BLaER1 (cell line): Measurements from ENCODE around the gene CYP17A1.

ENCODE experiments used
- H3K27ac ChIP-seq: shearing (Covaris generic); formaldehyde crosslinking; 2 replicates; pipeline ENCODE4 v1.8.1; 2022
- H3K27me3 ChIP-seq: shearing (Covaris generic); formaldehyde crosslinking; 2 replicates; pipeline ENCODE4 v1.8.1; 2022
- H3K36me3 ChIP-seq: shearing (Covaris generic); formaldehyde crosslinking; 2 replicates; pipeline ENCODE4 v1.8.1; 2022
- H3K4me1 ChIP-seq: shearing (Covaris generic); formaldehyde crosslinking; 2 replicates; pipeline ENCODE4 v1.8.1; 2022
- H3K4me2 ChIP-seq: shearing (Covaris generic); formaldehyde crosslinking; 2 replicates; pipeline ENCODE4 v1.8.1; 2022
- H3K4me3 ChIP-seq: shearing (Covaris generic); formaldehyde crosslinking; 2 replicates; pipeline ENCODE4 v1.8.1; 2022
- H3K9ac ChIP-seq: shearing (Covaris generic); formaldehyde crosslinking; 2 replicates; pipeline ENCODE4 v1.8.1; 2022
- H3K9me3 ChIP-seq: shearing (Covaris generic); formaldehyde crosslinking; 2 replicates; pipeline ENCODE4 v1.8.1; 2022
- H4K20me1 ChIP-seq: shearing (Covaris generic); formaldehyde crosslinking; 2 replicates; pipeline ENCODE4 v1.8.1; 2022
- Cebpa-rat ChIP-seq: shearing (Covaris generic); IDR thresholded peaks from 2 replicates; pipeline ENCODE4 v1.8.1; 2022

The CYP17A1 gene

GRCh38 chr10:102819054-102819453, 18.2 kb downstream of the CYP17A1 start:
- no peak overlapping the region for H3K9ac ChIP-seq

GRCh38 chr10:102817175-102817574, 20.0 kb downstream of the CYP17A1 start:
- Histone ChIP-seq H4K20me1 (no peaks in the 10 kb centered on the region), H3K4me2 (0 out of 2 replicates have a peak overlapping the region, but pooled peaks have one; percentile 89), H3K9me3 (no peaks in the 10 kb centered on the region), H3K36me3 (peaks cover 10% of the 10 kb centered on the region; the same call in 1 of the 2 replicates), H3K9ac (no peak overlapping the region), H3K27me3 (no peaks in the 10 kb centered on the region), H3K4me3 (no peak overlapping the region), H3K27ac (no peak overlapping the region), H3K4me1 (peaks cover 65% of the 10 kb centered on the region)
- no peak for TF ChIP-seq Cebpa-rat

More at GRCh38 chr10:102819054-102819453, 18.2 kb downstream of the CYP17A1 start:
- TF ChIP-seq Cebpa-rat = no peak
- Histone ChIP-seq H3K27ac (peak overlapping the region; percentile 14; the same call in 1 of the 2 replicates), H3K4me3 (no peak overlapping the region), H3K9me3 (no peaks in the 10 kb centered on the region), H3K4me1 (peaks cover 47% of the 10 kb centered on the region), H3K27me3 (no peaks in the 10 kb centered on the region), H4K20me1 (no peaks in the 10 kb centered on the region), H3K4me2 (peak overlapping the region; percentile 13), H3K36me3 (no peaks in the 10 kb centered on the region)

DNA sequence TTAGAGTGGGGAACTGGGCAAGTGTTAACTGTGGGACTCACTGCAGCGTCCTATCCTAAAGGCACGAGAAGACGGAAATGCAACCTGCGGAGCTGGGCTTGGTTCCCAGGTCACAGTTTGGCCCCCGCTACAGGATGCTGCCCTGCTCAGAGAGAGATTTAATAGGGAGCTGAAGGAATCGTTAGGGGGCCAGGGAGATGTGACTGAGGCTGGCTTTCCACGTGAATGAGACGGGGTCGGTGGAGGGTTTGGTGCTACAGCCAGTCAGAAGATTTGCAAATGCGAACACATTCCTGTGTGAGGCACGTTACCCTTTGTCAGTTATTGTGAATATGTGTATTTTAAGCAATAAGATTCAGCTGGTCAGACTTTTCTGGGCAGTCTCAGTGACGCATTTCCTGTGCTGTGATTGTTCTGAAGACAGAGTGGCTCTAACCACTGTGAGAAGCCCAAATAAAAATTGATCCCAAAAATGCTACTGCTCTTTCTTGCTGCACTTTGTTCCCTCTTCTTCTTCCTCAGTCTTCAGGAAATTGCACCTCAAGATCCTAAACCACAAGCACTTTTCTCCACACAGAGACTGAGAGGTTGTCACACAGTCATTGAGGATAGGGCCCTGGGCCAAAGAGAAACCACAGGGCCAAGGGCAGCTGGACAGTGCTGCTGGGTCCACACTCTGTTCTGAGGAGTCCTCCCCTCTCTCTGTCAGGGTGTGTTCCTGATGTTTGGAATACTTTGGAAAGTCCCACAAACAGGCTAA, 21.2 kb downstream of the CYP17A1 start:
- Histone ChIP-seq H3K4me1 (peaks cover 77% of the 10 kb centered on the region), H4K20me1 (no peaks in the 10 kb centered on the region), H3K9me3 (no peaks in the 10 kb centered on the region), H3K4me2 (peak overlapping the region; percentile 89), H3K36me3 (peaks cover 19% of the 10 kb centered on the region), H3K9ac (peak overlapping the region; percentile 75), H3K4me3 (no peak overlapping the region), H3K27me3 (no peaks in the 10 kb centered on the region), H3K27ac (peak overlapping the region; percentile 90)
- TF ChIP-seq Cebpa-rat = no peak

DNA sequence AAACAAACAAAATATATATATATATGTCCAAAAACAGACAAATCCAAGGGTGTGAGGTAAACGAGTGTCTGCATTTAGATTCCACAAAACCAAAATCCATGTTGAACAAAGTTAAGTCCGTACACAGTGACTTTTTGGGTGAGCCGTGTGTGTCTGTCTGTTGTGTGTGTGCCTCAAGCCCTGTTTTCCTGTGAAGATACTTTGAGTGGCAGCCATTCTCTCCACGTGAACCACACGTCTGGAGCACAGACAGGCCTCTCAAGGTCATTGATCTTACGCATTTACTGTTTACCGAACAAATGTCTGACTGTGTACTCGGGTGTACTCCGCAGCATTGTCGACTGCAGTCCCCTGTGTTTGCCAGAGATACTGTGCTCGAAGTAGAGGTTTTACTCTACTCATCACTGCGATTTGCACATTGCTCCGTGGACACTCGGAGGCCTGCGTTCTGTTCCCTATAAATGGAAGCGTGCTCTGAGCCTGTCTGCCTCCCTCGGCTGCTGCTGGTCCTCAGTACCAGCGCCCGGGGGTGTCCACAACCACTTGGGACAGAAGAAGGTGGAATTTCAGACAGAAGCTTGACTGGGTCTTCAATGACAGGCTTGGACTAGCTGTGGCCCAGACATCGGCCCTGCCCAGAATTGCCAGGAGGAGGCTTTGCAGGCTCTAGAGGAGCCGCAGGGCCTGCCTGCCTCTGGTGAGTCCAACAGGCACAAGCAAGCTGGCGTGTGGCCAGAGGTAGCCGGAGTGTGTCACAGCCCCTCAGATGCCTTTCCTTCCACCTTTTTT, 22.1 kb downstream of the CYP17A1 start:
- peak overlapping the region; percentile 89 for H3K4me2 ChIP-seq
- H3K4me3 ChIP-seq = no peak overlapping the region
- no peak for TF ChIP-seq Cebpa-rat
- no peaks in the 10 kb centered on the region for H3K9me3 ChIP-seq
- H4K20me1 ChIP-seq = no peaks in the 10 kb centered on the region
- H3K4me1 ChIP-seq = peaks cover 79% of the 10 kb centered on the region
- peak overlapping the region; percentile 75 for H3K9ac ChIP-seq
- H3K27me3 ChIP-seq = no peaks in the 10 kb centered on the region
- H3K36me3 ChIP-seq = peaks cover 22% of the 10 kb centered on the region
- peak overlapping the region; percentile 90 for H3K27ac ChIP-seq

DNA sequence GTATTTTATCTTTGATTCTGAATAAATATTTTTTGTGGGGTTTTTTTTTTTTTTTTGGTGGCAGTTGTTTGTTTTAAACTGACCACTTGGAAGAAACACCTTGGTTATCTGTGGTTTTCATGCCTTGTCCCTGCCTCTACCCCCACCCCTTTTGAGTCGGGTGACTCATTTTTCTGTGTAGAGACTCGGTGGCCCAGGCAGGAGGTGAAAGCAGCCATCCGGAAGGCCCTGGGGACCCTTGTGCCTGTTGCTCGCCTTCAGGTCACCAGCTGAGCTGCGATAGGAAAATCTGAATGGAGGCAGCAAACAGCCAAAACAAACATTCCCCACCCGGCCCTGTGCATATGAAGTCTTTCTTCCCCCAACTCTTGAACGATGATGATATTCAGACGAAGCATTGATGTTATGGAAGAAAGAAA, 22.8 kb downstream of the CYP17A1 start:
- Histone ChIP-seq H3K36me3 (peaks cover 28% of the 10 kb centered on the region), H3K9ac (peak overlapping the region; percentile 75), H4K20me1 (no peaks in the 10 kb centered on the region), H3K4me2 (peak overlapping the region; percentile 89), H3K27me3 (no peaks in the 10 kb centered on the region), H3K4me1 (peaks cover 80% of the 10 kb centered on the region), H3K27ac (peak overlapping the region; percentile 90), H3K9me3 (no peaks in the 10 kb centered on the region), H3K4me3 (no peak overlapping the region)
- no peak for TF ChIP-seq Cebpa-rat

- H4K20me1 ChIP-seq = no peaks in the 10 kb centered on the region
- H3K4me2 ChIP-seq = peak overlapping the region; percentile 89
- no peaks in the 10 kb centered on the region for H3K27me3 ChIP-seq
- no peak for TF ChIP-seq Cebpa-rat
- H3K9ac ChIP-seq = peak overlapping the region; percentile 75
- H3K27ac ChIP-seq = peak overlapping the region; percentile 90
- H3K9me3 ChIP-seq = no peaks in the 10 kb centered on the region
- H3K4me1 ChIP-seq = peaks cover 76% of the 10 kb centered on the region
- H3K36me3 ChIP-seq = peaks cover 29% of the 10 kb centered on the region
- H3K4me3 ChIP-seq = peak overlapping the region; percentile 50; the same call in 1 of the 2 replicates
These were observed 23.3 kb downstream of the CYP17A1 start for GRCh38 chr10:102813734-102814452.

DNA sequence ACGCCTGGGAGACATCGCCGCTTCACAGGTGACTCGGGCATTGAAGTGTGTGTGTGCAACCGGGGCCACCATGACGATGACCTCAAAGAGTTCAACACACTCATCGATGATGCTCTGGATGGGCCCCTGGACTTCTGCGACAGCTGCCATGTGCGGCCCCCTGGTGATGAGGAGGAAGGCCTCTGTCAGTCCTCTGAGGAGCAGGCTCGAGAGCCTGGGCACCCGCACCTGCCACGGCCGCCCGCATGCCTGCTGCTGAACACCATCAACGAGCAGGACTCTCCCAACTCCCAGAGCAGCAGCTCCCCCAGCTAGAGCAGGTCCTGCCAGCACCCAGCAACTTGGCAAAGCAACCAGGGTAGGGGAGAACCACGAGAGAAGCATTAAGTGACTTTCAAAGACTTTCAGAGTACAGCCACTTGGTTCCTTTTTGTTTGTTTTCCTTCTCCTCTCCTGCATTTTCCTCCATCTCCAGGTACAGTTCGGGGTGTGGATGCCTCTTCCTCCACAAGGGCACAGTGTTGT, 24.1 kb downstream of the CYP17A1 start:
- Histone ChIP-seq H3K27ac (peak overlapping the region; percentile 90), H3K4me1 (peaks cover 77% of the 10 kb centered on the region), H3K36me3 (peaks cover 29% of the 10 kb centered on the region), H4K20me1 (no peaks in the 10 kb centered on the region), H3K9ac (peak overlapping the region; percentile 75), H3K9me3 (no peaks in the 10 kb centered on the region), H3K27me3 (no peaks in the 10 kb centered on the region), H3K4me2 (peak overlapping the region; percentile 89), H3K4me3 (peak overlapping the region; percentile 50)
- no peak for TF ChIP-seq Cebpa-rat

DNA sequence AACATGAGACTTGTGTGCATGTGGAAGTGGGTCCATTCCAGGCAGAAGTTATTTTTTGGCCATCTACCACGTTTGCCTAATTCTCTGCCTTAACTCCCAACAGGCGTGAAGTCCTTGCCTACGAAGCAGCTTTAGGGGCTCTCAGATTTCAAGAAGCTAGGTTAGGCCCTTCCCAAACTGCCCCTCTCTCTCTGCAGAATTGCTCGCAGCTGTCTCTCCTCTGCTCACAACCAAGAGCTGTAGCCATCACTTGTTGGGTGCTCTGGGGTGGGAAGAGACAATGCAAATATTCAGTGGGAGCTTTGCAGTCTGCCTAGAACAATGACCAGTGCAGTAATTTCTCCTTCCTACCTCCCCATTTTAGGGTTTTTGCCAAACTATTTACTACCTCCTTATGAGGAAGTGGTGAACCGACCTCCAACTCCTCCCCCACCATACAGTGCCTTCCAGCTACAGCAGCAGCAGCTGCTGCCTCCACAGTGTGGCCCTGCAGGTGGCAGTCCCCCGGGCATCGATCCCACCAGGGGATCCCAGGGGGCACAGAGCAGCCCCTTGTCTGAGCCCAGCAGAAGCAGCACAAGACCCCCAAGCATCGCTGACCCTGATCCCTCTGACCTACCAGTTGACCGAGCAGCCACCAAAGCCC, 24.9 kb downstream of the CYP17A1 start:
- H3K4me2 ChIP-seq = peak overlapping the region; percentile 89
- H3K4me1 ChIP-seq = peaks cover 81% of the 10 kb centered on the region
- TF ChIP-seq Cebpa-rat = no peak
- peak overlapping the region; percentile 90 for H3K27ac ChIP-seq
- H4K20me1 ChIP-seq = no peaks in the 10 kb centered on the region
- H3K9me3 ChIP-seq = no peaks in the 10 kb centered on the region
- H3K36me3 ChIP-seq = peaks cover 29% of the 10 kb centered on the region
- H3K9ac ChIP-seq = peak overlapping the region; percentile 75
- H3K4me3 ChIP-seq = peak overlapping the region; percentile 50
- H3K27me3 ChIP-seq = no peaks in the 10 kb centered on the region

DNA sequence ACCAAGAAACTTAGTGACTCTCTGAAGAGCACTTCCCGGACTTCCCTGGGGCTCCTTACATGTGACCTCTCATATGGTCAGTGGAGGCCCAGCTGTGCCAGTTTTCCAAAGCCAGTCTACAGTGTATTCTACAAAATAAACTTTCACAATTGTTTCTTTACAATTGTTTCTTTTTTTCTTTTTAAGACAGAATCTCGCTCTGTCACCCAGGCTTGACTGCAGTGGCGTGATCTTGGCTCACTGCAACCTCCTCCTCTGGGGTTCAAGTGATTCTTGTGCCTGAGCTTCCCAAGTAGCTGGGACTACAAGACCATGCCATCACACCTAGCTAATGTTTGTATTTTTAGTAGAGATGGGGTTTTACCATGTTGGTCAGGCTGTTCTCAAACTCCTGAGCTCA, 25.9 kb downstream of the CYP17A1 start:
- no peaks in the 10 kb centered on the region for H3K27me3 ChIP-seq
- H3K4me2 ChIP-seq = peak overlapping the region; percentile 89
- peaks cover 29% of the 10 kb centered on the region for H3K36me3 ChIP-seq
- no peaks in the 10 kb centered on the region for H3K9me3 ChIP-seq
- TF ChIP-seq Cebpa-rat = no peak
- no peak overlapping the region for H3K9ac ChIP-seq
- H4K20me1 ChIP-seq = no peaks in the 10 kb centered on the region
- H3K4me1 ChIP-seq = peaks cover 78% of the 10 kb centered on the region
- H3K27ac ChIP-seq = peak overlapping the region; percentile 90
- no peak overlapping the region for H3K4me3 ChIP-seq
